Activated T-helper 2 cell treated with anti-CD3 and anti-CD28 coated beads, Interferon-gamma antibody, Interleukin-2, Interleukin-4, amounts not matched to agents 10 μg/mL and 5 μg/mL and 100 μg/mL, durations not matched to agents 14 hours and 24 hours and 36 hours (primary cell): Measurements from ENCODE around the gene RING1. TPM values are rescaled to one million over a fixed set of nuclear protein-coding genes. Genes with fewer than 3 reads are reported as not detected.

Source experiments
- DNase-seq: peaks from one replicate; pipeline ENCODE4 v3.0.0; 2021; ENCODE audit warnings: low spot score
- H3K27ac Mint-ChIP-seq: one replicate; pipeline ENCODE4 v1.8.0; 2021; ENCODE audit warnings: mixed read lengths
- H3K27me3 Mint-ChIP-seq: one replicate; pipeline ENCODE4 v1.8.0; 2021; ENCODE audit warnings: low read depth, mixed read lengths
- H3K36me3 Mint-ChIP-seq: one replicate; pipeline ENCODE4 v1.8.0; 2021; ENCODE audit warnings: low read depth, mixed read lengths
- H3K4me1 Mint-ChIP-seq: one replicate; pipeline ENCODE4 v1.8.0; 2021; ENCODE audit warnings: low read depth, mixed read lengths
- H3K4me3 Mint-ChIP-seq: one replicate; pipeline ENCODE4 v1.8.0; 2021; ENCODE audit warnings: low read depth, mild to moderate bottlenecking, moderate library complexity, mixed read lengths
- H3K9me3 Mint-ChIP-seq: one replicate; pipeline ENCODE4 v1.8.0; 2021; ENCODE audit warnings: mixed read lengths
- intact Hi-C: fragments of 100-400 bp; cut with micrococcal nuclease; formaldehyde crosslinking; loops from one replicate; pipeline ENCODE4 v1.15.1; 2023
- total RNA-seq: library from RNA; stranded (reverse); gene quantifications from 2 replicates; pipeline ENCODE4 v1.2.3, GENCODE V29; 2022

RING1 gene
- total RNA-seq, 1 donor from 2014 or later = 46.1 TPM

- no peak overlapping the region for H3K27ac Mint-ChIP-seq
Observed at GRCh38 chr6:33206864-33207551, 1.3 kb upstream of the RING1 start.

GRCh38 chr6:33207552-33208090 lies 679 bp upstream of the RING1 start:
- Mint-ChIP-seq H3K36me3 (peaks cover 48% of the 10 kb centered on the region), H3K27ac (peak overlapping the region; percentile 92), H3K4me3 (peak overlapping the region; percentile 88), H3K4me1 (peaks cover 49% of the 10 kb centered on the region), H3K9me3 (no peaks in the 10 kb centered on the region), H3K27me3 (peaks cover 7% of the 10 kb centered on the region)
- no peak for DNase-seq
- intact Hi-C loops = loop anchor here (5.0 to 10.0 kb wide), 2 partner anchors 185 to 363 kb away; partner anchors contain the start of genes KIFC1 and PSMB8

More at GRCh38 chr6:33206864-33207551, 1.3 kb upstream of the RING1 start:
- DNase-seq = no peak
- intact Hi-C loops = loop anchor here (5.0 to 10.0 kb wide), 2 partner anchors 185 to 362 kb away; partner anchors contain the start of genes KIFC1 and PSMB8
- Mint-ChIP-seq H3K36me3 (peaks cover 48% of the 10 kb centered on the region), H3K4me3 (peak overlapping the region; percentile 88), H3K27me3 (peaks cover under 1% of the 10 kb centered on the region), H3K9me3 (no peaks in the 10 kb centered on the region), H3K4me1 (peaks cover 53% of the 10 kb centered on the region)

- Mint-ChIP-seq H3K4me3 (peak overlapping the region; percentile 88), H3K4me1 (peaks cover 47% of the 10 kb centered on the region), H3K27ac (no peak overlapping the region), H3K27me3 (peaks cover 27% of the 10 kb centered on the region), H3K36me3 (peaks cover 41% of the 10 kb centered on the region), H3K9me3 (no peaks in the 10 kb centered on the region)
- intact Hi-C loops = loop anchor here (5.0 to 10.0 kb wide), 2 partner anchors 182 to 365 kb away; partner anchors contain the start of genes KIFC1 and PSMB8
- DNase-seq = no peak
Observed at GRCh38 chr6:33209856-33210255, 1.6 kb downstream of the RING1 start.

GRCh38 chr6:33211136-33211535 lies 2.8 kb downstream of the RING1 start:
- H3K4me1 Mint-ChIP-seq = peaks cover 35% of the 10 kb centered on the region
- intact Hi-C loops = no loop called here
- no peak overlapping the region for H3K4me3 Mint-ChIP-seq
- H3K36me3 Mint-ChIP-seq = peaks cover 41% of the 10 kb centered on the region
- no peaks in the 10 kb centered on the region for H3K9me3 Mint-ChIP-seq
- no peak for DNase-seq
- H3K27ac Mint-ChIP-seq = no peak overlapping the region
- peaks cover 30% of the 10 kb centered on the region for H3K27me3 Mint-ChIP-seq

- no peak overlapping the region for H3K4me3 Mint-ChIP-seq
- intact Hi-C loops = no loop called here
Observed at GRCh38 chr6:33211666-33212422, 3.5 kb downstream of the RING1 start.

GRCh38 chr6:33212857-33213165 lies 4.5 kb downstream of the RING1 start:
- Mint-ChIP-seq H3K27ac (no peak overlapping the region), H3K27me3 (peaks cover 31% of the 10 kb centered on the region), H3K36me3 (peaks cover 41% of the 10 kb centered on the region), H3K4me3 (no peak overlapping the region), H3K9me3 (no peaks in the 10 kb centered on the region), H3K4me1 (peaks cover 26% of the 10 kb centered on the region)
- intact Hi-C loops = no loop called here
- DNase-seq = no peak

More at GRCh38 chr6:33211666-33212422, 3.5 kb downstream of the RING1 start:
- Mint-ChIP-seq H3K9me3 (no peaks in the 10 kb centered on the region), H3K36me3 (peaks cover 41% of the 10 kb centered on the region), H3K27ac (peak overlapping the region; percentile 4), H3K4me1 (peaks cover 29% of the 10 kb centered on the region), H3K27me3 (peaks cover 30% of the 10 kb centered on the region)
- no peak for DNase-seq

GRCh38 chr6:33213166-33213988 lies 5.1 kb downstream of the RING1 start:
- Mint-ChIP-seq H3K4me3 (peak overlapping the region; percentile 34), H3K27ac (no peak overlapping the region), H3K4me1 (peaks cover 26% of the 10 kb centered on the region), H3K36me3 (peaks cover 41% of the 10 kb centered on the region), H3K27me3 (peaks cover 35% of the 10 kb centered on the region), H3K9me3 (no peaks in the 10 kb centered on the region)
- DNase-seq = no peak
- intact Hi-C loops = no loop called here

- no peak for DNase-seq
- intact Hi-C loops = no loop called here
- Mint-ChIP-seq H3K4me1 (peaks cover 24% of the 10 kb centered on the region), H3K27ac (no peak overlapping the region), H3K36me3 (peaks cover 41% of the 10 kb centered on the region), H3K4me3 (no peak overlapping the region), H3K9me3 (no peaks in the 10 kb centered on the region), H3K27me3 (peaks cover 36% of the 10 kb centered on the region)
Observed at GRCh38 chr6:33213989-33214335, 5.7 kb downstream of the RING1 start.

GRCh38 chr6:33215271-33216116 lies 7.2 kb downstream of the RING1 start:
- Mint-ChIP-seq H3K36me3 (peaks cover 28% of the 10 kb centered on the region), H3K27me3 (peaks cover 38% of the 10 kb centered on the region), H3K9me3 (no peaks in the 10 kb centered on the region), H3K4me1 (peaks cover 16% of the 10 kb centered on the region), H3K4me3 (no peak overlapping the region), H3K27ac (no peak overlapping the region)
- intact Hi-C loops = no loop called here
- DNase-seq = no peak

- intact Hi-C loops = no loop called here
- Mint-ChIP-seq H3K36me3 (peaks cover 22% of the 10 kb centered on the region), H3K4me3 (no peak overlapping the region), H3K4me1 (peaks cover 16% of the 10 kb centered on the region), H3K27me3 (peaks cover 40% of the 10 kb centered on the region), H3K9me3 (no peaks in the 10 kb centered on the region), H3K27ac (no peak overlapping the region)
- DNase-seq = no peak
Observed at GRCh38 chr6:33216117-33216649, 7.9 kb downstream of the RING1 start.

GRCh38 chr6:33217246-33217645 lies 8.9 kb downstream of the RING1 start:
- Mint-ChIP-seq H3K4me3 (no peak overlapping the region), H3K9me3 (no peaks in the 10 kb centered on the region), H3K4me1 (peaks cover 16% of the 10 kb centered on the region), H3K27ac (no peak overlapping the region), H3K36me3 (peaks cover 13% of the 10 kb centered on the region), H3K27me3 (peaks cover 45% of the 10 kb centered on the region)
- intact Hi-C loops = no loop called here
- DNase-seq = no peak
